A549 (cell line): ENCODE measurements around the gene APCDD1. TPM values are rescaled to one million over a fixed set of nuclear protein-coding genes. Genes with fewer than 3 reads are reported as not detected.

Experiments
- ATAC-seq, 2 experiments: fragments of 200-7000 bp in 1 of 2; fragments of >200 bp in 1 of 2; cut with Nextera tagmentation in 1 of 2; cut with Tn5 transposase in 1 of 2; 3 replicates each; pipeline versions ENCODE4 v1.8.0 to v1.9.1; 2018 to 2020; ENCODE audit warnings: mild to moderate bottlenecking in 1 of 2, moderate library complexity in 1 of 2
- CTCF ChIA-PET: fragments of 300-600 bp; sonication (Branson Sonifier 250); formaldehyde crosslinking; extraction: SDS; loops from one replicate; lab custom pipeline; 2021; ENCODE audit warnings: antibody characterized with exemption, inconsistent platforms; lab: Yijun Ruan, JAX
- POLR2A ChIA-PET: fragments of 350-600 bp; formaldehyde crosslinking; extraction: SDS; loops from one replicate; lab custom pipeline; 2021; ENCODE audit warnings: antibody characterized with exemption, inconsistent platforms; lab: Yijun Ruan, JAX
- DNase-seq, 2 experiments: peaks; one replicate each; pipeline versions ENCODE4 v3.0.0 to v3.0.0-alpha.2; 2011 to 2016; ENCODE audit warnings: low read depth in 1 of 2, low spot score in 1 of 2
- FAIRE-seq: peaks from 2 replicates; lab custom pipeline; 2011; peaks lifted over from hg19 to GRCh38; lab: Jason Lieb, UNC
- H3K27ac ChIP-seq, 2 experiments: fragments of >200 bp; sonication (Bioruptor Twin); formaldehyde crosslinking; 3 replicates each; pipeline ENCODE4 v1.5.1; 2016 to 2017
- H3K4me1 ChIP-seq: fragments of >200 bp; sonication (Bioruptor Twin); formaldehyde crosslinking; 3 replicates; pipeline ENCODE4 v1.6.1; 2016
- H3K4me2 ChIP-seq: fragments of >200 bp; sonication (Bioruptor Twin); formaldehyde crosslinking; 3 replicates; pipeline ENCODE4 v1.6.1; 2016
- H3K4me3 ChIP-seq: fragments of >200 bp; sonication (Bioruptor Twin); formaldehyde crosslinking; 3 replicates; pipeline ENCODE4 v1.5.1; 2016
- H3K9me3 ChIP-seq: fragments of >200 bp; sonication (Bioruptor Twin); formaldehyde crosslinking; 3 replicates; pipeline ENCODE4 v1.6.1; 2016
- CHD2 ChIP-seq: fragments of 150-350 bp; IDR thresholded peaks from 2 replicates; pipeline ENCODE4 v1.6.1; 2014; ENCODE audit warnings: low read length; ENCODE audit not compliant: partially characterized antibody
- CTCF ChIP-seq: fragments of >200 bp; sonication (Bioruptor Twin); formaldehyde crosslinking; IDR thresholded peaks from 3 replicates; pipeline ENCODE4 v1.5.1; 2016
- E2F6 ChIP-seq: IDR thresholded peaks from 2 replicates; pipeline ENCODE4 v1.6.1; 2012; ENCODE audit warnings: low read depth, borderline replicate concordance
- ELK1 ChIP-seq: fragments of 150-350 bp; IDR thresholded peaks from 2 replicates; pipeline ENCODE4 v1.6.1; 2014; ENCODE audit warnings: low read depth, mild to moderate bottlenecking, low read length
- EP300 ChIP-seq, 2 experiments: fragments of >200 bp; sonication (Bioruptor Twin); formaldehyde crosslinking; IDR thresholded peaks; 2 replicates in 1 of 2; 3 replicates in 1 of 2; pipeline ENCODE4 v1.6.1; 2016 to 2017
- FOSB ChIP-seq: fragments of 250-450 bp; sonication (Bioruptor Pico); IDR thresholded peaks from 2 replicates; pipeline ENCODE4 v1.5.0; 2020; ENCODE audit warnings: mild to moderate bottlenecking, moderate library complexity
- FOSL2 ChIP-seq, 2 experiments: fragments of 450-650 bp in 1 of 2; fragments of >200 bp in 1 of 2; sonication (Bioruptor Twin) in 1 of 2; formaldehyde crosslinking; IDR thresholded peaks; 2 replicates each; pipeline versions ENCODE4 v1.5.0 to v1.6.1; 2016 to 2020; ENCODE audit warnings: mild to moderate bottlenecking in 1 of 2, moderate library complexity in 1 of 2
- FOXS1 ChIP-seq: fragments of 250-450 bp; sonication (Bioruptor Pico); IDR thresholded peaks from 2 replicates; pipeline ENCODE4 v1.5.0; 2020; ENCODE audit warnings: mild to moderate bottlenecking, moderate library complexity
- GATA3 ChIP-seq: IDR thresholded peaks from 2 replicates; pipeline ENCODE4 v1.6.1; 2012; ENCODE audit warnings: borderline replicate concordance
- HDAC2 ChIP-seq: fragments of 200-600 bp; sonication (generic); IDR thresholded peaks from 2 replicates; pipeline ENCODE4 v1.6.1; 2016
- HES2 ChIP-seq: fragments of >200 bp; sonication (Bioruptor Twin); formaldehyde crosslinking; IDR thresholded peaks from 2 replicates; pipeline ENCODE4 v1.6.1; 2016
- HMGXB4 ChIP-seq: fragments of 250-450 bp; sonication (Bioruptor Pico); IDR thresholded peaks from 2 replicates; pipeline ENCODE4 v1.5.0; 2021; ENCODE audit warnings: mild to moderate bottlenecking, moderate library complexity, borderline replicate concordance
- JUN ChIP-seq, 2 experiments: fragments of >200 bp; sonication (Bioruptor Twin); formaldehyde crosslinking; IDR thresholded peaks; 2 replicates in 1 of 2; 3 replicates in 1 of 2; pipeline ENCODE4 v1.6.1; 2016 to 2017
- KDM1A ChIP-seq: fragments of 200-600 bp; sonication (generic); IDR thresholded peaks from 2 replicates; pipeline ENCODE4 v1.6.1; 2016; ENCODE audit warnings: low read depth, mild to moderate bottlenecking
- KDM5A ChIP-seq: fragments of 200-600 bp; sonication (generic); IDR thresholded peaks from 2 replicates; pipeline ENCODE4 v1.6.1; 2016; ENCODE audit warnings: antibody characterized with exemption, mild to moderate bottlenecking
- MAFK ChIP-seq: fragments of 450-650 bp; IDR thresholded peaks from 2 replicates; pipeline ENCODE4 v1.6.1; 2014; ENCODE audit not compliant: partially characterized antibody
- MAZ ChIP-seq: fragments of 150-350 bp; IDR thresholded peaks from 2 replicates; pipeline ENCODE4 v1.6.1; 2014; ENCODE audit warnings: antibody characterized with exemption, low read depth, low read length, borderline replicate concordance
- POLR2A ChIP-seq: IDR thresholded peaks from 2 replicates; pipeline ENCODE4 v1.6.1; 2012; ENCODE audit warnings: mild to moderate bottlenecking, low read length
- RARB ChIP-seq: fragments of 250-450 bp; sonication (Bioruptor Pico); IDR thresholded peaks from 2 replicates; pipeline ENCODE4 v1.8.0; 2021; ENCODE audit warnings: mild to moderate bottlenecking, moderate library complexity
- REST ChIP-seq: fragments of 200-600 bp; sonication (generic); IDR thresholded peaks from 2 replicates; pipeline ENCODE4 v1.6.1; 2016; ENCODE audit warnings: antibody characterized with exemption, mild to moderate bottlenecking, moderate library complexity
- SMC3 ChIP-seq: fragments of >200 bp; sonication (Bioruptor Twin); formaldehyde crosslinking; IDR thresholded peaks from 3 replicates; pipeline ENCODE4 v1.6.1; 2018; ENCODE audit warnings: inconsistent platforms
- TFCP2L1 ChIP-seq: fragments of 250-450 bp; sonication (Bioruptor Pico); IDR thresholded peaks from 2 replicates; pipeline ENCODE4 v1.5.0; 2021; ENCODE audit warnings: mild to moderate bottlenecking
- TP53 ChIP-seq: fragments of 250-450 bp; sonication (Bioruptor Pico); IDR thresholded peaks from 2 replicates; pipeline ENCODE4 v1.5.0; 2021; ENCODE audit warnings: mild to moderate bottlenecking, moderate library complexity
- USF2 ChIP-seq: fragments of 450-650 bp; IDR thresholded peaks from 2 replicates; pipeline ENCODE4 v1.6.1; 2014; ENCODE audit warnings: antibody characterized with exemption
- ZFP36 ChIP-seq: fragments of 450-650 bp; IDR thresholded peaks from 2 replicates; pipeline ENCODE4 v1.6.1; 2014; ENCODE audit warnings: borderline replicate concordance; ENCODE audit not compliant: partially characterized antibody
- ZNF302 ChIP-seq: fragments of 250-450 bp; sonication (Bioruptor Pico); IDR thresholded peaks from 2 replicates; pipeline ENCODE4 v1.9.0; 2021; ENCODE audit warnings: inconsistent platforms, mild to moderate bottlenecking, moderate library complexity
- WGBS: methylation state at CpG from one replicate; pipeline ENCODE4 v1.1.6; 2017; ENCODE audit errors: missing lambda C conversion rate; 5-methylcytosine and 5-hydroxymethylcytosine counted together
- polyA plus RNA-seq, 4 experiments: library from polyadenylated mRNA; depleted of rRNA in 3 of 4; stranded (reverse); fragments of >200 nt; fragmentation: RNase III in 1 of 4; extraction: RNeasy Plus Mini Kit Qiagen cat#74134 plus additional on column Dnase treatment in 1 of 4; gene quantifications; 2 replicates in 3 of 4; 3 replicates in 1 of 4; pipeline ENCODE4 v1.2.3, GENCODE V29; 2011 to 2017

APCDD1 gene
- polyA plus RNA-seq, 2 of the 4 experiments (the other 2 are of a cell fraction), result not detected

GRCh38 chr18:10474309-10474708 is 19.9 kb downstream of the APCDD1 start:
- no peak overlapping the region for H3K27ac ChIP-seq
- POLR2A ChIA-PET, result no interaction called here
- H3K4me2 ChIP-seq, result no peak overlapping the region
- no peak for ATAC-seq
- CTCF ChIA-PET, result interaction anchor here (1.5 kb wide), 1 partner anchor 9 kb away, joined by 5 read pairs; no protein-coding TSS in a partner anchor
- H3K4me1 ChIP-seq, result no peaks in the 10 kb centered on the region
- no peaks in the 10 kb centered on the region for H3K9me3 ChIP-seq
- no peak for TF ChIP-seq TFCP2L1 (CRISPR knock-in tag)
- no peak for TF ChIP-seq ELK1
- no peak for TF ChIP-seq MAZ
- no peak for TF ChIP-seq ZNF302
- TF ChIP-seq POLR2A, result no peak
- no peak for TF ChIP-seq E2F6
- TF ChIP-seq FOSL2 (IDR thresholded peaks at IDR 0.05), result no peak
- no peak for TF ChIP-seq FOSL2 (CRISPR knock-in tag; IDR thresholded peaks at IDR 0.05)
- TF ChIP-seq TP53, result no peak
- no peak for TF ChIP-seq CTCF
- no peak for TF ChIP-seq KDM1A
- no peak for TF ChIP-seq RARB (CRISPR knock-in tag)
- TF ChIP-seq ZFP36, result no peak
- no peak for TF ChIP-seq USF2
- no peak for TF ChIP-seq MAFK
- TF ChIP-seq, all 56 proteins: peak for 0
- DNase-seq (no peak), FAIRE-seq (no peak)
- WGBS, result 34% methylated on average over 14 of the region's 17 CpGs
- no peak overlapping the region for H3K4me3 ChIP-seq

GRCh38 chr18:10475276-10475653 is 20.8 kb downstream of the APCDD1 start:
- FAIRE-seq (no peak), ATAC-seq (no peak), DNase-seq (no peak)
- Histone ChIP-seq H3K4me2 (no peak overlapping the region), H3K4me1 (no peaks in the 10 kb centered on the region), H3K9me3 (no peaks in the 10 kb centered on the region), H3K27ac (no peak overlapping the region), H3K4me3 (no peak overlapping the region)
- ChIA-PET POLR2A (no interaction called here), CTCF (no interaction called here)
- 55% methylated on average over 3 of the region's 3 CpGs for WGBS
- no peak for TF ChIP-seq FOSB (CRISPR knock-in tag)
- no peak for TF ChIP-seq HES2
- no peak for TF ChIP-seq CTCF
- TF ChIP-seq EP300 (IDR thresholded peaks at IDR 0.05), result no peak
- TF ChIP-seq SMC3, result no peak
- no peak for TF ChIP-seq JUN (IDR thresholded peaks at IDR 0.05)
- TF ChIP-seq REST, result no peak
- no peak for TF ChIP-seq KDM5A
- no peak for TF ChIP-seq TFCP2L1 (CRISPR knock-in tag)
- TF ChIP-seq FOXS1, result no peak
- TF ChIP-seq HDAC2, result no peak
- TF ChIP-seq CHD2, result no peak
- no peak for TF ChIP-seq ZNF302
- no peak for TF ChIP-seq GATA3
- TF ChIP-seq HMGXB4, result no peak
